ENCODE data around the gene BIRC7.
"Not testable (repeated sequence)": the region's sequence is repeated elsewhere in the genome, so short reads cannot be mapped to it uniquely, and the experiment has no call there.

Gene BIRC7

DNA sequence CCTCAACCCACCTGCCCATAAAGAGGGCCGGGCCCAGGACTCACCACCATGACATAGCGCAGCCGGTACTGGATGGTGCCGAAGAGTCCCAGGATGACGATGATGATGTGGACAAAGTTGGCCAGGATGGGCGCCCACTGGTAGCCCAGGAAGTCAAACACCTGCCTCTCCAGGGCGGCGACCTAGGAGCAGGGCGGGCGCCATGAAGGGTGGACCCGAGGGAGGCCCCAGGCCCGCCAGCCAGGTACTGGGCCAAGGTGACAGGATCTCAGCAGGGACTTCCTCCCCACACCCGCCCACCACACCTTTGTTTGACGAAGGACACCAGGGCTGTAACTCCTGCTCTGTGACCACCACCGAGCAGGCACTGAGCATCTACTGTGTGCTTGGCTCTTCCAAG, 14.2 kb downstream of the BIRC7 start:
- DNase-seq: no peak

DNA sequence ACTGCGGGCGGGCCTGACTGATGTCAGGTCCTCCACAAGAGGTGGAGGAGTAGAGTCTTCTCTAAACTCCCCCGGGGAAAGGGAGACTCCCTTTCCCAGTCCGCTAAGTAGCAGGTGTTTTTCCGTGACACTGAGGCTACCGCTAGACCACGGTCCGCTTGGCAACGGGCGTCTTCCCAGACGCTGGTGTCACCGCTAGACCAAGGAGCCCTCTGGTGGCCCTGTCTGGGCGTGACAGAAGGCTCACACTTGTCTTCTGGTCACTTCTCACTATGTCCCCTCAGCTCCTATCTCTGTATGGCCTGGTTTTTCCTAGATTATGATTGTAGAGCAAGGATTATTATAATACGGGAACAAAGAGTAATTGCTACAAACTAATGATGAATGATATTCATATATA, 15.6 kb downstream of the BIRC7 start:
- DNase-seq: not testable (repeated sequence)

DNA sequence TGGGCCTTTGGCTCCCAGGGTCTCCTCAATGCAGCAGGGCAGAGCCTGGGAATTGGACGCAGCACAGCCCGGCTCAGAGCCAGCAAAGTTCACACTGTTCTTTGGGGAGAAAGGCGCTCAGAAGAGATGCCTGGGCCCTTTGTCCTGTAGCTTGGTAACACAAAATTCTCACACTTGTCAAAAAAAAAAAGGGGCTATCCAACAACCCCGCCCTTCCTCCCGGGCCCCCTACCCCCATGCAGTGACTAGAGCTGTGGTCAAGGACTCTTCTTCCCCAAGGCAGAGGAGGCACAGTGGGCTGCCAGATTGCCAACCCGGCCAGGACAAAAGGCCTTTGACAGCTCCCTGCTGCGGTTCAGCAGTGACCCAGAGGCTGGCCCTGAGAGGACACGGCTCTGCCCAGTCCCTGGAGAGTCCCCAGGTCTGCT, 16.6 kb downstream of the BIRC7 start:
- no peak for DNase-seq

DNA sequence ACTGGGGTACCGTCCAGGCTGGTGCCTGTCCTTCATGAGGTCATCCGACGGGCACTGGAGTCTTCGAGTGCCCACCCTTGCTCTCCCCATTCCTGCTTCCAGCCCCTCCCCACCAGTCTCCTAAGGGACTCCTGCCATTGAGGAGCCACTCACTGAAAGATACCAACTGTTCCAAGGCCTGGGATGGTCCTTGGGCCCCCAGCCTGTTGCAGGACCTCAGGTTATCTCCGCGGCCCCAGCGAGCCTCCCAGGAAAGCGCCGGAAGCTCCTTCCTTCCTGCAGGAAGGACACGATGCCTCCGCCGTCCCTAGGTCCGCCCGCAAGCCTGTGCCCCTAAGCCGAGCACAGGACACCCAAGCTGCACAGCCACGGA, 17.3 kb downstream of the BIRC7 start:
- no peak for DNase-seq

DNA sequence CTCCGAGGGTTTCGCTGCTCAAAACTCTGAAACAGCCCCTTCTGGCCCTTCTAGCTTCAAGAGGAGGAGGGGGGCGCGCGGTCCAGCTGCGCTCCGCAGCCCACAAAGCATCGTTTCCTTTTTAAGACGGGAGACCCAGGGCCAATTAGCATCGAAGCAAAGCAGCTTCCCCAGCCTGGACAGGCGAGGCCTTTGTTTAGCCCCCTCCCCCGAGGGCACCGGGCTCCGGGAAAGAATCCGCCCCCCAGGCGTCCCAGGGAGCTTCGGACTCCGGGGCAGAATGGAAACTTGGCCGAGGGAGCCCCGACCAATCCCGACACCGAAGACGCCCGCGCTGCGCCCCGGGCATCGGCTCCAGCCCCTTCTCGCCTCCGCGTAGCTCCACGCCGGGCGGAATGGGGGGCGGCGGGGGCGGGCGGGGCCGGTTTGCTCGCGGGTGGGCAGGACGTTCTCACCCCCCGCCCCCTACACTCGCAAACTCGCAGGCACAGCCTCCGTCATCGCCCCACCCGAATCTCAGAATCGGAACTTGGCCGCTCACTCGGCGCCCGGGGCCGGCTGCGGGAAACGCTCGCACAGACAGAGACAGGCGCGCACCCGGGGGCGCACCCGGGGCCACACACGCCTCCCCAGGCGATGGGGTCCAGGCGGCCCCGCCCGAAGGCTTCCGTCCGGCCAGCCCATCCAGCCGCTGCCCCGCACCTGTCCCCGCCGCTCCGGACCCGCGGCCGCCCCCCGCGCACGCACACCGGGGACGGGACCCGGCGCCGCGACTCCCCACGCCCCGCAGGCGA, 17.9 kb downstream of the BIRC7 start:
- no peak for DNase-seq

DNA sequence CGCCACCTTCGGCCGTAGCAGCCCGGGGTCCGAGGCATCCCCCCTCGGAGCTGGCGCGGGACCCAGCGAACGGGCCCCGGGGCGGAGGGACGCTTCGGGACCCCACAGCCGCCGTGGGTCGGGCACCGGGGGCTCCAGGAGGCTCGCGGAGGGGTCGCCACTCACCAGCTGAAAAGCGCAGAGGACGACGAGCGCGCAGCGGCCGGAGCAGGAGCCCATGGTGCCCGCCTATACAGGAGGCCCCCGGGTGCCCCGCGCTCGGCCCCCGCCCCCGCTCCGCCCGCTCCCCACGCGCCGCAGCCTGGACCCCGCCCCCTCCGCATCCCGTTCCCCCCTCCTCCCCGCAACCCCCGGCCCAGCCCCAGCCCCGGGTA, 18.5 kb downstream of the BIRC7 start, which contains the start of gene NKAIN4:
Gene NKAIN4 (minus strand): TSS at position 232 of the 374 bp plus-strand sequence. CDS start 13 bp downstream, at position 219.
- no peak for DNase-seq

DNA sequence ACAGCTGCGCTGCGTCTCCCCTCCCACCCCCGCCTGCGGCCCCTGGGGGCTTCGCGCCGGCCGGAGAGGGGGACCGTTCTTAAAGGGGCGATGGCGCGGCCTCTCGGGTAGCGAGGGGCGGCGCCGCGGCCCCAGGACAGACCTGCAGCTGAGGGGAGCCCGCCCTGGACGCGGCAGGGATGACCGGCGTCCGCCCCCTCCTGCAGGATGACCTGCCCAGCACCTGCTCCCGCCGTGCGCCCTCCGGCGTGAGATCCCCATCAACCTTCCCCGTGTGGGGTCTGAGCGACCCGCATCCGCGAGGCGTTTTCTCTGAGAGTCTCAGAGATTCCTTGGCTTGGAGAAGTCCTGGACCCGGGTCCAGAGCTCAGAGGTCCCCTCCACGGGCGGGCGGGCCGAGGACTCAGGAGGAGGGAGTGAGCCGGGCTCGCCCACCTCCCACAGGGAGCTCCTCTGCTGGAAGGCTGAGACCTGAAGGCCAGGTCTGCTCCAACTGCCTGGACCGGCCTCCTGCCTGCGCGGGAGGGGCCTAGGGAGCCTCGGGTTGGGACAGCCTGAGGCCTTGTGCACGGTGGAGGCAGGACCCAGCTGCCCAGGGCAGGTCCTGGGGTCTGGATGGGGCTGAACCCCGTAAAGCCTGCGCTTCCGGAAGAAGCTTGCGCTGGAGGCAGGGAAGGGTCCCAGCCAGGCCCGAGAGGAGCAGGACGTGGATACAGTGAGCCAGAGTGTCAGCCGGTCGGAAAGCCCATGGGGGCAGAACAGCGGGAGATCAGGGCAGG, 19.1 kb downstream of the BIRC7 start:
- no peak for DNase-seq

DNA sequence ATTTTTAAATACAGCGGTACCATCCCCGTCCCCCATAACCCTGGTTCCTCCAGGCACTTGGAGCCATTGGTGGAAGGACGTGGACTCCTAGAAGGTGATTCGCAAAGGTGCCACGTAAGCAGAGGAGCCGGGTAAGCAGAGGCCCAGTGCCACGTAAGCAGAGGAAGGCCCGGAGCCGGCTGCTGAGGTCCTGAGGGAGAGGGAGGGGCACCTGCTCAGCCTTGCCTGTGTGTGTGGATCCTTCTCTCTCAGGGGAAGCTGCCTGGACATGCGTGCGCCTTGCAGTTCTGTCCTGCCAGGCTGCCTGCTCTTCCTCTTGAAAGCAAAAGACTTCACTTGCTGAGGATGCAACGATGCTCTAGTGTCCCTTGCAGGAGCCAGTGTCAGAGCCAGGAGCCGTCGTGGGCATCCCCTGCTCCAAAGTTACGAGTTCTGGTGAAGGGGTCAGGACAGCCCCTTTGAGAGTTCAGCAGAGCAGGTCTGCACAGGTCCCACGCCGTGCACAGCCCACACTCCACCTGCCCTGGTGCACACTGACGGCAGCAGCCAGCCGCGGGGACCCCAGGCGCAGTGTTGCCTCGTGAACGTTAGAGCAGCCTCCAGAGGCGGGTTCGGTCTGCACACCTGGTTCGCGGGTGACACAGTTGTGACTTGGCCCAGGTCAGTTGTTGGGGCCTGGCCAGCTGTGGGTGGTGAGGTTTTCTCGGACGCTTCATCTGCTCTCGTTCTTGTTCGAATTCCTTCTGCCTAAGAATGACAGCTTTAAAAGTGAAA, 20.4 kb downstream of the BIRC7 start:
- no peak for DNase-seq

DNA sequence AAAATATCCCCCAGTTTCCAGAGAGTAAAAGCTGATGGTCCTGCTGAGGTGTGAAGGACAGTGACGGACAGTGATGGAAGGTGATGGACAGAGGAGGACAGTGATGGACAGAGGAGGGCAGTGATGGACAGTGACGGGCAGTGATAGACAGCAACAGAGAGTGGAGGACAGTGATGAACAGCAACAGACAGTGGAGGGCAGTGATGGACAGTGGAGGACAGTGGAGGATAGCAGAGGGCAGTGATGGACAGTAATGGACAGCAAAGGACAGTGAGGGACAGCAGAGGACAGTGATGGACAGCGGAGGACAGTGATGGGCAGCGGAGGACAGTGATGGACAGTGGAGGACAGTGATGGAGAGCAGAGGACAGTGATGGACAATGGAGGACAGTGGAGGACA, 21.2 kb downstream of the BIRC7 start:
- no peak for DNase-seq

DNA sequence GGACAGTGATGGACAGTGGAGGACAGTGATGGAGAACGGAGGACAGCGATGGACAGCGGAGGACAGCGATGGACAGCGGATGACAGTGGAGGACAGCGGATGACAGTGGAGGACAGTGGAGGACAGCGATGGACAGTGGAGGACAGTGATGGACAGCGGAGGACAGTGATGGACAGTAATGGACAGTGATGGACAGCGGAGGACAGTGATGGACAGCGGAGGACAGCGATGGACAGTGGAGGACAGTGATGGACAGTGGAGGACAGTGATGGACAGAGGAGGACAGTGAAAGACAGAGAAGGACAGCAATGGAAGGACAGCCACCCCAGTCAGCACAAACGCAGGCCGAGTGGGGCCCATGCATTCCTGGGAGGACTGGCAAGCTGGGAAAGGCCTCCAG, 21.9 kb downstream of the BIRC7 start:
- no peak for DNase-seq

DNA sequence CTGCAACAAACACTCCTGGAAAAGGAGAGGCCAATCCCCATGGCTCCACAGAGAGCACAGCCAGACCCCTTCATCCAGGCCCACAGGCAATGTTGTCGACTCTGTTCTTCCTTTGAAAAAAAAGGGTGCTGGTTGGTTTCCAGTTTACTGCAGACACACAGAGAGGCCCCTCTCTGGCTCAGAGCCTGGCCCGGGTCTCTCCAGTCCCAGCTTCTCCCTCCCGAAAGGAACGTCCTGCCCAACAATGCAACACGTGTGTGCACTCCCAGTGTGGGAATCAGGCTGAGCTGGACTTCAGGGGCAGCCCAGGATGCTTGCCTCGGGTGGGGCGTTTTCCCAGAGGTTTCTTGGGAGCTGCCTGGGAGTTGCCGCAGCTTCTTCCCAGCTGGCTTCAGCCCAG, 23.1 kb downstream of the BIRC7 start:
- DNase-seq: no peak

DNA sequence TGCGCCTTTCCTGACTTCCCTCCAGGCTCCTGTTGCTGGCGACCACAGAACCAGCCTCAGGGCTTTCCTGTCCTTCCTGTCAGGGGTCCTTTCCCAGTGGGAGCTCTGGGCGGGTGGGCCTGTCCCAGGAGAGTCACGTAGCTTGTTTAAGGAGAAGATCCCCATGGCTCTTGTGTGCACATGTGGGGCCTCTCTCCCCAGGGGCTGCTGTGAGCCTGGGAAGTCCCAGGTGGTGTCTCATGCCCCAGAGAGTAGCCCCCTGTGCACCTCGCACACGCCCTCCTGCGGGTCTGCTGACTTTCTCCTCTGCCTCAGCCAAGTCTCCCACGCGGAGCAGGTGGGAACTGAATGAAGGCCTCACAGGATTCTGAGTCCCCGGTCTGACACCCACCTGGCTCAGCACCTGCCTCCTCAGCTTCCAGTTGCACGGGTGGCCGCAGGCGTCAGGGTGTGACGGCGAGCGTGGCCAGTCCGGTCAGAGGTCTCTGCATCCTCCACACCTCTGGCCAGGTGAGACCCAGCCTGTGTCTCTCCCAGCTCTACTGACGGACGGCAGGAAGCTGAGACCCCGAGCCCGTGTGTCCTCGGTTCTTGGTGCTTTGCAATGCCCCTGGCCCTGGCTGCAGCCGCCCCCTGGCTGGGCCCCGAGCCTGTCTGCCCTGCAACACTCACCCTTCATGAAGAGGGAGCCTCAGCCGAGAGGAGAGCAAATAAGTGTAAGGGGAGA, 24.2 kb downstream of the BIRC7 start:
- DNase-seq: no peak

DNA sequence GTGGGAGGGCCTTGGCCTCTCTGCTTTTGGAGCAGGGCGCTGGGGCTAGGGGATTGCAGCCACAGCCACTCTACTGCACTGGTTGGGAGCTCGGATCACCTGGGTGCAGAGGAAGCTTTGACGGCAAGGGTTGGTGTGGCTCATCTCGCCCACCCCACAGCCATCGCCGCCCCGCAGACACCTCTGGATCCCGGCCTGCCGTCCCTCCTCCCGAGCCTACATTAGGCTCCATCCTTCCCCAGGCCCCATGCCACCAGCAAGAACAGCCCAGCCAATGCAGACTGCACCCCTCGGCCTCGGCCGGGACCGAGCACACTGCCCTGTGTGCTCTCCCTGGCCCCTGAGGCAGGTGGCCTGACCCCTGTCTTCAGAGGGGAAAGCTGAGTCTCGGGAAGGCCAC, 24.8 kb downstream of the BIRC7 start:
- DNase-seq: no peak

DNA sequence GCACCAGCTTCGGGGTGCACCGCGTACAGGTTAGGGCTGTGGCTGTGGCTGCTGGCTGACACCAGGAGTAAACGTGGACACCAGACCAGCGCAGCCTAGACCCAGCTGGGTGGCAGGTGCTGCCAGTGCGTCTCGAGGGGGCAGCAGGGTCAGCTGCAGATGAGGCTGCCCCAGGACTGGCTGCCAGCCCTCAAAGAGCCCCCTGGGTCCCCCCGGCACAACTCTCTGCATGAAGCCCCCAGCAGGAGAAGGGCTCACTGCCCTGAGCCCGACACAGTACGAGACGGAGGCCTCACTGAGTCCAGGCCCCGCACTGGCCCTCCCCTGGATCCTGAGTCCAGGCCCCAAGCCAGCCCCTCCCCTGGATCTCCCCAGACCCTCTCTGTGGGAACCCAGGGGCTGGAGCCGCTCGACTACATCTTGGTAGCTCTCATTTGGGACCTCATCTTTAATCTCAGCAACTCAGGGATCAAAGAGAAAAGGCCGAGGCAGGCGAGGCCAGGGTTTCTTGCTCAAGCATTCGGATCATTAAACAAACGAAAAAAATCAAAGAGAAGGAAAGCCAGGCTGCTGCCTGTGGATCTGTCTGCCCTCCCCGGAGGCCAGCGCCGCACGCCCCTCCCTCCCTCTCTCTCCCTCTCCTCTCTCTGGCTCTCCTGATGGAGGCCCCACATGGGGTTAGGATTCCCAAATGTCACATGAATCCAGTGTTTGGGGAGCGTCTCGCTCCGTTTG, 25.5 kb downstream of the BIRC7 start:
- DNase-seq: no peak

DNA sequence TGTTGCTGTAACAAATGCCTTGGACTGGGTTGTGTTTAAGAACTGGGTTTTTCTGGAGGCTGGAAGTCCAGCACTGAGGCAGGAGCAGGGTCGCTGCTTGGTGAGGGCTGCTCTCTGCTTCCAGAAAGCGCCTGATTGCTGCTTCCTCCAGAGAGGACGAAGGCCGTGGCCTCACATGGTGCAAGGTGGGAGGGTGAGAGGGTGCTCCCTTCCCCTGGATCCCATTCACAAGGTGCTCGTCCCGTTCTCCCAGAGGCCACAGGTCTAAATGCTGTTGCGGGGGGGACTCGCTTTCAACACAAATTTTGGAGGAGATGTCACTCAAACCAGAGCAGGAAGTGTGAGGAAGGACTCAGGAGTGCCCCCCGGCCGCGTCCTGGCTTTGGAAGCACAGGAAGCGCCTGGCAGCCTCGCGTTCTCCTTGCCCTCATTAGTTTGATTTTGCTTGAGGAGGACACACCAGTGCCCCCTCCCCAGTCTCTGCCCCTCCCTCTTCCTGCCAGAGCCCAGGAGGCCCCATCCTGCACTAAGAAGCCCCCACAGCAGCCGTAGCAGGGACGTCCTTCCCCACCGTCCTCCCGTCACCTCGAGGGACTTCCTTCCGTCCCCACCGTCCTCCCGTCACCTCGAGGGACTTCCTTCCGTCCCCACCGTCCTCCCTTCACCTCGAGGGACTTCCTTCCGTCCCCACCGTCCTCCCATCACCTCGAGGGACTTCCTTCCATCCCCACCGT, 26.3 kb downstream of the BIRC7 start:
- DNase-seq: no peak

DNA sequence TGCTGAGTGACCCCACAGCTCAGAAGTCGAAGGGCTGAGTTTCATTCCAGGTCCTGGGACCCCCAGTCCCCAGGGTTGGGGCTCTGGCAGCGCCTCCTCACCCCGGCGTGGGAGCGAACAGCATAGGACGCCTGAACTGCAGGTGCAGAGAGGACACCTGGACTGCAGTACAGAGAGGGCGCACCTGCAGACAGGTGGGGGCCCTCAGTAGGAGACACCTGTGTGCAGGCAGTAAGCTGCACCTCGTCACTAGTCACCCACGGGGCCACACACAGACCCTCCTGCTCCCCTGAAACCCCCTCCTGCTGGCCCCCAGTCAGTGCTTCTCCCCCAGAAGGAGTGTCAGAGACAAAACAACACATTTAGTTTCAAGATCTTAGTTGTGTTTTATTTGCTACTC, 27.1 kb downstream of the BIRC7 start:
- DNase-seq: no peak

DNA sequence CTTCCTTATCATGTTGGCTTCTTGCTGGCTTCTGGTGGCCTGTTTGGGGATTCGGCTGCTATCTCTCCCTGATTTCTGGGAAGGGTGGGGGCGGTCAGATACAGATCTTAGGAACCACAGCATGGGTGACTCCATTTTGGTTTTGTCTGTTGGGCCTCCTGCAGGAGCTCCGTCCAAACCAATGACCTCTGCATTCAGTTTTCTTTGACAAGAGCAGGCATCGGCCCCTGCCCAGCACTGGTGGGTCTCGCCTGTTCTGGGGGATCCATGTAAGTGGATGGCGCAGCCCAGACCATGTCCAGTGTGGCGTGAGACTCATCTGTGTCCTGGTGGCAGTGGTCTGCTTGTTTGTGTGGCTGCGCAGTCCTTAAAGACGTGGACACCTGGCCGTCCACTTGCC, 28.3 kb downstream of the BIRC7 start:
- DNase-seq: no peak

DNA sequence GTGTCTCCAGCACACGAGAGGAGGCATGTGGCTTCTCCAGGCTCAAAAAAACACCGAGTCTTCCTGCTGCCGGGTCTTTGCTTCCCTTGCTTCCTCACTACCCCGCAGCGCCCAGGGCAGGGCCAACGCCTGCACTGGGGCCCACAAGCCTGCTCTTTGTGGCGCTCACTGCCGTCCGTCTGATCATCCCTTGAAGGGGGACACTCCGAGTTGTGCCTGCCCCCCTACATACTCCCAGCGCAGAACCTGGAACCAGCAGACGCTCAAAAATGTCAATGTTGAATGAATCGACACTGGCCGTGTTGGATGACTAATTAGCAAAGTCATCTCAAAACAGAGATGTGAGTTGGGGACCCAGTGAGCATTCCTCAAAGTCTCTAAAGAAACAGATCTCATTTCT, 28.8 kb downstream of the BIRC7 start:
- no peak for DNase-seq

DNA sequence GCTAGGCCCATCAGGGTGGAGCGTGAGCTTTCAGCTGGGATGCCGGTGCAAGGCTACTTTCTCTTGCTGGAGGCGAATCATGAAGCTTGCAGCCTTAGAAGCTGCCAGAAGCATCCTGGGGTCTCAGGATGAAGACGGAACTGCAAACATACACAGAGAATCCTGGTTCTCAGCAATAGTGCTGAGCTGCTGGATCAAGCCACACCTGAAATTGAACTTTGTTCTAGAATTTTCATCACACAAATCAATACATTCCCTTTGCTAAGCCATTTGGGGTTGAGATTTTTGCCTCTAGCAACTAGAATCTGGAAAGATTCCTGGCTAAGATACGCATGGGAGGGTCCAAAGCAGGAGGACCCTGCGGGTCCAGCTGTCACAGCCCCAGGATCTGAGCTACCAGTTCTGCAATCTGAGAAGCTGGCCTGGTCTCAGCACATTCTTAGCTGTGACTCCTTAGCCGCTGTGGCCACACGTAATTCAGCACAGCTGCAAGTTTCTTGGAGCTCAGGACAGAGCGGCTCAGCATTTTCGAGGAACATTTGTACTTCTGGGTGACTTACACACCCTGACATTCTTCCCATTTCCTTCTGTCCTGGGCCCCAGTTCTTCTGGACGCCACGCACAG, 30.3 kb downstream of the BIRC7 start:
- DNase-seq: no peak

DNA sequence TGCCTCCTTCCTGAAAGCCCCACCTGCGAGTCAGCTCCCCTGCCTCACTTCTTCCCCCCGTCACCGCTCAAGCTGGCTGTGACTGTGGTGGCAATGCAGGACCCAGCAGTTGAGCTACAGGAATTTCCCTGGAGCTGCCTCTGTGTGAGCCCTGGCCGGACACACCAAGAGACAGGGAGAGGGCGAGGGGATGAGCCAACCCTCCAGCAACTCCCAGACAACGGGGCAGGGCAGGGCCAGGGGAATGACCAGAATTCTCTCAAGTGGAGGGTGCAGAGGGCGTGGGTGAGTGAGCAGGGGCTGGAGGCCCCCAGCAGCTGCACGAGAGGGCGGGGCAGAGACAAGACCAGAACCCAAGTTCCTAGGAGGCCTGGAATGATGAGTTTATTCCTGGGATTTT, 32.0 kb downstream of the BIRC7 start:
- DNase-seq: no peak

DNA sequence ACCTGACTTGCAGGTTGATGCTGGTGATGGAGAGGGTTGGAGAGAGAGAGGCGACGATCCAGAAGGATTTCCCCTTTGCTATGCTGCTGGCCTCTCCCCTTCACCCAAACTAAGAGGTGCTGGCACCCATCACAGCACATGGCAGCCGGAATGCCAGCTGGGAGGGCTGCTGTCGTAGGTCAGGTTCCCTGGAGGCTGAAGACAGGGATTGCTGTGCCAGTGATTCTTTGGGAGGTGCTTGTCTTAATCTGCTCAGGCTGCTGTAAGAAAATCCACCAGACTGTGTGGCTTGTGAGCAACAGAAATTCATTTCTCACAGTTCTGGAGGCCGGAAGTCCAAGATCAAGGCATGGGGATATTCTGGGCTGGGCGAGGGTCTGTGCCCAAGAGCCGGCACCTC, 32.6 kb downstream of the BIRC7 start:
- no peak for DNase-seq
